Activated T-cell treated with anti-CD3 and anti-CD28 coated beads, Interleukin-2, amount 50 U/mL, for 24 hours (primary cell): Measurements from ENCODE around the gene MRNIP.

Experiments
- DNase-seq: peaks from one replicate; pipeline ENCODE4 v3.0.0-alpha.2; 2020
- H3K27ac Mint-ChIP-seq: 2 replicates; pipeline ENCODE4 v1.8.0; 2020; ENCODE audit warnings: mild to moderate bottlenecking, mixed read lengths
- H3K27me3 Mint-ChIP-seq: 2 replicates; pipeline ENCODE4 v1.8.0; 2020; ENCODE audit warnings: mixed read lengths
- H3K36me3 Mint-ChIP-seq: 2 replicates; pipeline ENCODE4 v1.8.0; 2020; ENCODE audit warnings: low read depth, mixed read lengths
- H3K4me1 Mint-ChIP-seq: 2 replicates; pipeline ENCODE4 v1.8.0; 2020; ENCODE audit warnings: low read depth, mixed read lengths
- H3K4me3 Mint-ChIP-seq: 2 replicates; pipeline ENCODE4 v1.8.0; 2020; ENCODE audit warnings: mild to moderate bottlenecking, moderate library complexity, mixed read lengths
- H3K9me3 Mint-ChIP-seq: 2 replicates; pipeline ENCODE4 v1.8.0; 2020; ENCODE audit warnings: mixed read lengths

MRNIP gene

GRCh38 chr5:179805070-179805528, 53.5 kb downstream of the MRNIP start:
- Mint-ChIP-seq H3K9me3 (no peaks in the 10 kb centered on the region), H3K27me3 (no peaks in the 10 kb centered on the region), H3K36me3 (peaks cover 7% of the 10 kb centered on the region), H3K4me1 (peaks cover 39% of the 10 kb centered on the region), H3K27ac (peak overlapping the region; percentile 81), H3K4me3 (peak overlapping the region; percentile 83)
- no peak for DNase-seq

DNA sequence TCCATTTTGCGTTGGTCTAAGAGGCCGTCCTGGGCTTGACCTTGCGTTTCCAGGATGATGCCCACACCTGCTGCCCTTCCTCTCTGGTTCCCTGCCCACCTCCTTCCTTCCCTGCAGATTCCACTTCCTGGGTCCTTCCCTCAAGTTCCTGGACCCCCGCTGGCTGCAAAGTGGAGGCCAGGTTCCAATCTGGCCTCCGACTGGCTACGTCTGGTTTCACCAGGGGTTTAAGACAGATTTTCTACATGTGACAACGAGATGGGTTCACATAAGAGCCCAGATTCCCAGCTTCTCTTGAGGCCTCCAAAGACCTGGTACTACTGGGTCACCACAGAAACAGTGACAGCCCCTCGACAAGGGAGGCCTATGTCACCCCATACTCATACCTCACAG, 54.1 kb downstream of the MRNIP start:
- Mint-ChIP-seq H3K4me3 (peak overlapping the region; percentile 83), H3K36me3 (peaks cover 11% of the 10 kb centered on the region), H3K27ac (peak overlapping the region; percentile 44), H3K27me3 (no peaks in the 10 kb centered on the region), H3K9me3 (no peaks in the 10 kb centered on the region), H3K4me1 (peaks cover 39% of the 10 kb centered on the region)
- no peak for DNase-seq

DNA sequence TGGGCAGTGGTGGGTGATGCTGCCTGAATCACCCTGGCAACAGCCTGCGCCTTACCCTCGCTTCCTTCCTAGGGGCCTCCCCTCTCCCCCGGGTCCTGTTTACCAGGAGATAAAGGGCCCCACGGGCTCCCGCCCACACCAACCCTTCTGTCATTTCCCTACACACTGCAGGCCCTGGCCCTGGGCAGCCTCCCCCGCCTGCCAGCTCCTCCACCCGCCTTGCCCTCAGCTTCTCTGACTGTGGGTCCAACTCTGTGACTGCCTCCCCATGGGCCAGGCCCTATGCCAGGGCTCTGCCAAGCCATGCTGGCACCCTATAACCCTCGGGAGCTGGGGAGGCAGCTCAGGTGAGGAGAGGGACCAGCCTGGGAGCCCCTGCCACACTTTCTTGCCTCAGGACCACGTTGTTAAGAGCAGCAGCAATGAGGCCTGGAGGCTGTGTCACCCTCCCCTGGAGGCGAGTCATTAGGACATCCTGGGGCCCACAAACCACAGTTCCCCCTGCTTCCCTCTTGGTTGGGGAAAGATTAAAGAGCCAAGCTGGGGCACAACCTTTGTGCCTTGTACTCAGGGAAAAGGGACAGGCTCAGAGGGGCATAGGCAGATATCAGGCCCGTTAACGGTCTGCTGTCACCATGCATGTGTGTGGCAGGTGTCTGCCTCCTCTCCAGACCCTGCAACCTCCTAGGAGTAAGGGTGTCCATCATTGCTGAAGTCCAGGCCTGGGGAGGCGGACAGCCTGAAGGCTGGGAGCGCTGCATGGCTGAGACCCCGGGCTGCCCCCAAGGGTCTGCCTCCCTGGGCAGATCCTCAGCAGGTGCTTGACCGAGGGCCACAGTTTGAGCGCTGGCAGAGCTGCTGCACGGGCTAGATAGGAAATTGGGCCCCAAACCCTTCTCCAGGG, 54.7 kb downstream of the MRNIP start:
- Mint-ChIP-seq H3K27ac (peak overlapping the region; percentile 81), H3K4me1 (peaks cover 39% of the 10 kb centered on the region), H3K9me3 (no peaks in the 10 kb centered on the region), H3K4me3 (peak overlapping the region; percentile 83), H3K36me3 (peaks cover 18% of the 10 kb centered on the region), H3K27me3 (no peaks in the 10 kb centered on the region)
- peak; percentile 68 for DNase-seq

DNA sequence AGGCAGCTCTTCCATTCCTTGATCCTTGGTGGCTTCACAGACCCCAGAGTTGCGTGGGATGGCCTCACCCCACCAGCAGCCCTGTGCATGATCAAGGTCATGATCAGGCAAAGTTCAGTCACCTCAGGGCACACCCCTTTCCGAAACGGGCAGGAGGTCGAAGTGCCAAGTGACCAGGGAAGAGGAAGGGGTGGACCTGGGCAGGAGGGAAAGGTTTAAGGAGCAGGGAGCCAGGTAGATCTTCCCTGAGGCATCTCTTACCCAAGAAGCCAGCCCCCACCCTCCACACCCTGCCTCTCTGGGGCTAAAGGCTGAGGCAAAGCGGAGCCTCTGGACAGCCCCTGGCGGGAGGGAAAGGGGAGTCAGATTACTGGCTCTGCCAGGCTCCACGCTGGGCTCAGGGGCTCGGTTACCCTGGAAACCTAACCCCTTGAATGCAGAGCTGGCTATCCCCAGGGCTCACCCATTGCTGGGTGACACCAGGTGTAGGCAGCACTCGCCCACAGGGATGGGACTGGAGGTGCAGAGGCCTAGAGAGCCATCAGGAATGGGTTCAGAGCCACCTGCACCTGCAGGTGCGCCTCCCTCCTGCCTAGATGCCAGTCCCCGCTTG, 55.6 kb downstream of the MRNIP start:
- Mint-ChIP-seq H3K4me3 (no peak overlapping the region), H3K27ac (no peak overlapping the region)

DNA sequence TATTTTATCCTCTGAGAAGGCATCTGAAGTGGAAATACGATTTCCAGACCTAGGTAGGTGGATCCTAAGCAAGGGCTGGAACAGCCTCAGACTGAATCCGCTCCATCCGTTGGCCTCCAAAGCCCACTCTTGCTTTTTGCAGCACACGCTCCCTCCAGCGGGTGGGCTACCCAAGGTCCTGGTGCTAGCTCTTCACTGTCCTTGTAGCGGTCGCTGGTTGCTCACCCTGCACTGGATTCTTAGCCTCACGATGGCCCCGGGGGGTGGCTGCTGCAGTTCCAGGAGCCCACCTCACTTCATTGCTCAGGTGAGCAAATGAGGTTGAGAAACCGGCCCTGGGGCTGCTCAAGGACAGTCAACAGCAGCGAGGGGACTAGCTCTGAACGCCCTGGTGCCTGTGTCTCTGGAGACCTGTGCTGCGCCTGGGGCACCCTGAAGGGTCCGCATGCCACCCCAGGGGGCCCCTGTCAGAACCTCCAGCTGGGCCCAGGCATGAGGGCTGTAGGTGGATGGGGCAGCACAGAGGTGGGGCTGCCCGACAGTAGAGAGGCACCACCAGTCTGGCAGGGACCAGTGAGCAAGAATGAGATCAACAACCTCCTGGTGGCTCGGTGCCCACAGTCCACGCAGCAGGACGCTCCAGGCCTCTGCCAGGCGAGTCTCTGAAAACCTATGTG, 56.3 kb downstream of the MRNIP start:
- DNase-seq: no peak
- Mint-ChIP-seq H3K27me3 (no peaks in the 10 kb centered on the region), H3K36me3 (peaks cover 27% of the 10 kb centered on the region), H3K27ac (no peak overlapping the region), H3K4me1 (peaks cover 36% of the 10 kb centered on the region), H3K4me3 (no peak overlapping the region), H3K9me3 (no peaks in the 10 kb centered on the region)

More for the DNA sequence above, 55.6 kb downstream of the MRNIP start:
- no peak for DNase-seq
- no peaks in the 10 kb centered on the region for H3K9me3 Mint-ChIP-seq
- peaks cover 36% of the 10 kb centered on the region for H3K4me1 Mint-ChIP-seq
- peaks cover 25% of the 10 kb centered on the region for H3K36me3 Mint-ChIP-seq
- no peaks in the 10 kb centered on the region for H3K27me3 Mint-ChIP-seq

DNA sequence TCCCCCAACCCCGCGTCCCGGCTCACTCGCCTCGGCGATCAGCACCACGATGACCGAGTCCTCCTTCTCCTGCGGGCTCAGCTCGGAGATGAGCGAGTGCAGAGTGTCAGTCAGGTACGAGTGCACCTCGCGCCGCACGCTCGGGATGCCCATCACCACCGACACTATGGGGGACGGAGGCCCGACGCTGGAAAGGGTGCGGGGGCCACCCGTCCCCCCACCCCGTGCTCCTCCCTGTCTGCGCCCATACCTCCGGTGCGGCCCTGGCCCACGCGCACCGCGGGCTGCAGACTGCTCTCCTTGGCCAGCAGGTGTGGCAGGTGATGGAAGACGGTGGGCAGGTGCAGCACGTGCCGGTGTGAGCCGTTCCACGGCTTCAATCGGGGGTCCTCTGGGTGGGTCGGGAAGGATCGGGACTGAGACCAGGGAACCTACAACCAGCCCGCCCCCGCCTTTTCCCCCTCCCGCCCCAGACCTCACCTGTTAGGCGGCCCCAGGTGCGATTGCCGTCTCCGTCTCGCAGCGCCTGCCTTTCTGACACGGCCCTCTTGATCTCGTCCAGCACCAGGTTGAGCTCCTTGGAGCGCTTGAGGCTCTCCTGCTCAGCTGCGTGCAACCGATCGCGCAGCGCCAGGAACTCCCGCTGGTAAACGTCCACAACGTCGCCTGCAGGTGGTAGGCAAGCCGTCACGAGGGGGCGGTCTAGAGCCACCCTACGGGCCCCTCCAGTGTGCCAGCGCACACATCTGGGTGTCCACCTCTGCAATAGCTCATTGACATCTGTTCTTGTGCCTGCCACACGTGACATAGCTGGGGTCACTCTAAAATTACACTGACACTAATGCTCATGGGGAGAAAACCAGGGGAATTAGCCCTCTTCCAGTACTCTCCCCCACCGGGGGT, 57.1 kb downstream of the MRNIP start:
- Mint-ChIP-seq H3K27me3 (no peaks in the 10 kb centered on the region), H3K36me3 (peaks cover 34% of the 10 kb centered on the region), H3K27ac (no peak overlapping the region), H3K4me1 (peaks cover 42% of the 10 kb centered on the region), H3K4me3 (no peak overlapping the region), H3K9me3 (no peaks in the 10 kb centered on the region)
- peak; percentile 91 for DNase-seq

- Mint-ChIP-seq H3K36me3 (peaks cover 34% of the 10 kb centered on the region), H3K27ac (no peak overlapping the region), H3K9me3 (no peaks in the 10 kb centered on the region), H3K27me3 (no peaks in the 10 kb centered on the region), H3K4me1 (peaks cover 43% of the 10 kb centered on the region), H3K4me3 (no peak overlapping the region)
- DNase-seq: no peak
Measured at GRCh38 chr5:179800696-179801201, 57.9 kb downstream of the MRNIP start.

DNA sequence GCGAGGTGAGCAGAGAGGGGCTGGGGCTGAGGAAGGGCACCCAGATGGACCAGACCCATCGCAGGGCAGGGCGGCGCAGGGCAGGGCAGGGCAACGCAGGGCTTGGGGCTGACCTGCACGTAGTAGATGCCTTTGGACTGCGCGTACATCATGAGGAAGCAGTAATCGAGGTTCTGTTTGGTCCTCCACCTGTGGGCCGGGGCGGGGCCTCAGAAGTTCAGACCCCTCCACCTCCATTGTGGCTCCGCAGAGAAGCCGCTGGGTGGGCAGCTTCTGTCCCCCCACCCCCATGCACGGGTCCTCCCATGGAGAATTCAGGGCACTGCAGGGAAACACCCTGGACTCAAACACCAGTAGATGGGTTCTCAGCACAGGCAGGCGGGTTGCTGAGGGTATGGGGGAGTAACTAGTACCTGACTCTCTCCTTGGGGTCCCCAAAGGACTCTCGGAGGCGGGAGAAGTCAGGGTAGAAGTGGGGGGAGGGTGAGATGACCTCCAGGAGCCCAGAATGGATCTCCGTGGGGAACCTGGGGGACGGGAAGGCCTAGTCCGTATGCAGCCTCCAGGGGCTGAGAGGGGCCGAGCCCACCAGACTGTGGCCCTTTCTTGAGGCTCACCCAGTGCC, 58.4 kb downstream of the MRNIP start:
- peaks cover 34% of the 10 kb centered on the region for H3K36me3 Mint-ChIP-seq
- no peaks in the 10 kb centered on the region for H3K9me3 Mint-ChIP-seq
- no peak overlapping the region for H3K4me3 Mint-ChIP-seq
- DNase-seq: no peak
- no peak overlapping the region for H3K27ac Mint-ChIP-seq
- no peaks in the 10 kb centered on the region for H3K27me3 Mint-ChIP-seq
- peaks cover 41% of the 10 kb centered on the region for H3K4me1 Mint-ChIP-seq

GRCh38 chr5:179799644-179799973, 59.0 kb downstream of the MRNIP start:
- peaks cover 34% of the 10 kb centered on the region for H3K36me3 Mint-ChIP-seq

GRCh38 chr5:179798771-179799643, 59.6 kb downstream of the MRNIP start:
- Mint-ChIP-seq H3K27ac (no peak overlapping the region), H3K27me3 (no peaks in the 10 kb centered on the region), H3K4me1 (peaks cover 41% of the 10 kb centered on the region), H3K4me3 (no peak overlapping the region), H3K36me3 (peaks cover 34% of the 10 kb centered on the region), H3K9me3 (no peaks in the 10 kb centered on the region)
- no peak for DNase-seq

More at GRCh38 chr5:179799644-179799973, 59.0 kb downstream of the MRNIP start:
- no peak for DNase-seq
- Mint-ChIP-seq H3K27me3 (no peaks in the 10 kb centered on the region), H3K4me1 (peaks cover 41% of the 10 kb centered on the region), H3K4me3 (no peak overlapping the region), H3K9me3 (no peaks in the 10 kb centered on the region), H3K27ac (no peak overlapping the region)

- Mint-ChIP-seq H3K4me1 (peaks cover 41% of the 10 kb centered on the region), H3K4me3 (no peak overlapping the region), H3K27me3 (no peaks in the 10 kb centered on the region), H3K36me3 (peaks cover 34% of the 10 kb centered on the region), H3K9me3 (no peaks in the 10 kb centered on the region), H3K27ac (no peak overlapping the region)
- DNase-seq: no peak
Measured at GRCh38 chr5:179798144-179798770, 60.4 kb downstream of the MRNIP start.

DNA sequence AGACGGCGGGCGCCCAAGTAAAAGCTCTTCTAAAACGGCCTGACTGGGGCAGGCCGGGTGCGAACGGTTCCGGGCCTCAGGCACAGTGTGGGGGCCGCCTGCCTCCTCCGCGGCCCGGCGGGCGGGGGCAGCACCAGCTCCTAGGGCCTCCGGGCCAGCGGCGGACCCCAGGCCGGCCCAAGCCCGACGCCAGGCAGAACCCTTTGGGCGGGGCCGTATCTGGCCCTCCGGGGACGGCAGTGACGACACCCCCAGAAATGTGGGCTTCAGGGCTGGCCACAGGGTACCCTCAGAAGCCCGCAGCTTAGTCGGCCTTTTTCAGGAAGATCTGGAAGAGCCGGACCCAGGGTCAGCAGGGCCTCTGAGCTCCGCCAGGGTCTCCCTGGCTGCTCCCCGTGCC, 60.9 kb downstream of the MRNIP start:
- no peak for DNase-seq
- no peaks in the 10 kb centered on the region for H3K9me3 Mint-ChIP-seq
- no peaks in the 10 kb centered on the region for H3K27me3 Mint-ChIP-seq
- no peak overlapping the region for H3K27ac Mint-ChIP-seq
- H3K4me3 Mint-ChIP-seq: no peak overlapping the region
- peaks cover 40% of the 10 kb centered on the region for H3K4me1 Mint-ChIP-seq
- peaks cover 34% of the 10 kb centered on the region for H3K36me3 Mint-ChIP-seq
